Effector memory CD4-positive, alpha-beta T cell (primary cell): ENCODE data around the gene RICTOR.

Source experiments
- DNase-seq, 3 donors: peaks; one replicate each; pipeline ENCODE4 v3.0.0-alpha.2; 2020
- H3K27ac ChIP-seq: 2 replicates; pipeline ENCODE4 v1.7.0; 2013; ENCODE audit warnings: mild to moderate bottlenecking, low read length, moderate library complexity; ENCODE audit not compliant: insufficient read depth, poor library complexity, severe bottlenecking
- H3K27me3 ChIP-seq: replicated peaks from 2 replicates; pipeline ENCODE4 v1.7.0; 2013; ENCODE audit warnings: mild to moderate bottlenecking, low read length; ENCODE audit not compliant: insufficient read depth, control insufficient read depth, poor library complexity, severe bottlenecking
- H3K36me3 ChIP-seq: 2 replicates; pipeline ENCODE4 v1.7.0; 2013; ENCODE audit warnings: mild to moderate bottlenecking, low read length, moderate library complexity; ENCODE audit not compliant: control insufficient read depth, insufficient read depth
- H3K4me1 ChIP-seq: 2 replicates; pipeline ENCODE4 v1.7.0; 2013; ENCODE audit warnings: low read length, mild to moderate bottlenecking; ENCODE audit not compliant: control insufficient read depth, insufficient read depth, poor library complexity, severe bottlenecking
- H3K4me3 ChIP-seq: 2 replicates; pipeline ENCODE4 v1.7.0; 2013; ENCODE audit warnings: low read length, low read depth, mild to moderate bottlenecking; ENCODE audit not compliant: insufficient read depth, poor library complexity, severe bottlenecking
- H3K9me3 ChIP-seq: 2 replicates; pipeline ENCODE4 v1.7.0; 2013; ENCODE audit warnings: mild to moderate bottlenecking, low read length, moderate library complexity; ENCODE audit not compliant: control insufficient read depth

The RICTOR gene

GRCh38 chr5:39099831-39100230 is 25.6 kb upstream of the RICTOR start:
- Histone ChIP-seq H3K9me3 (no peaks in the 10 kb centered on the region), H3K4me1 (peaks cover 12% of the 10 kb centered on the region), H3K36me3 (peaks cover 21% of the 10 kb centered on the region), H3K27me3 (no peaks in the 10 kb centered on the region), H3K4me3 (no peak overlapping the region), H3K27ac (no peak overlapping the region)
- no peak for DNase-seq

GRCh38 chr5:39093352-39093751 is 19.2 kb upstream of the RICTOR start:
- Histone ChIP-seq H3K27ac (no peak overlapping the region), H3K9me3 (no peaks in the 10 kb centered on the region), H3K27me3 (no peaks in the 10 kb centered on the region), H3K36me3 (no peaks in the 10 kb centered on the region), H3K4me1 (no peaks in the 10 kb centered on the region), H3K4me3 (no peak overlapping the region)
- DNase-seq, result no peak

GRCh38 chr5:39092581-39093351 is 18.6 kb upstream of the RICTOR start:
- H3K27ac ChIP-seq, result no peak overlapping the region
- no peaks in the 10 kb centered on the region for H3K4me1 ChIP-seq
- DNase-seq, result no peak
- H3K4me3 ChIP-seq, result no peak overlapping the region
- H3K27me3 ChIP-seq, result no peaks in the 10 kb centered on the region
- no peaks in the 10 kb centered on the region for H3K9me3 ChIP-seq
- no peaks in the 10 kb centered on the region for H3K36me3 ChIP-seq

- Histone ChIP-seq H3K36me3 (no peaks in the 10 kb centered on the region), H3K4me3 (no peak overlapping the region), H3K9me3 (no peaks in the 10 kb centered on the region), H3K27me3 (no peaks in the 10 kb centered on the region), H3K4me1 (no peaks in the 10 kb centered on the region), H3K27ac (no peak overlapping the region)
- no peak for DNase-seq
Observed at GRCh38 chr5:39091940-39092580, 17.9 kb upstream of the RICTOR start.

- Histone ChIP-seq H3K27ac (no peak overlapping the region), H3K36me3 (no peaks in the 10 kb centered on the region), H3K4me3 (no peak overlapping the region), H3K27me3 (no peaks in the 10 kb centered on the region), H3K9me3 (no peaks in the 10 kb centered on the region), H3K4me1 (peaks cover 2% of the 10 kb centered on the region)
- no peak for DNase-seq
Observed at GRCh38 chr5:39083968-39084367, 9.8 kb upstream of the RICTOR start.

GRCh38 chr5:39082995-39083394 is 8.8 kb upstream of the RICTOR start:
- Histone ChIP-seq H3K4me1 (peaks cover 2% of the 10 kb centered on the region), H3K27ac (no peak overlapping the region), H3K9me3 (no peaks in the 10 kb centered on the region), H3K27me3 (peaks cover 7% of the 10 kb centered on the region), H3K4me3 (no peak overlapping the region), H3K36me3 (no peaks in the 10 kb centered on the region)
- no peak for DNase-seq

- H3K27ac ChIP-seq, result no peak overlapping the region
- H3K36me3 ChIP-seq, result no peaks in the 10 kb centered on the region
- H3K4me3 ChIP-seq, result no peak overlapping the region
- no peaks in the 10 kb centered on the region for H3K9me3 ChIP-seq
- peaks cover 2% of the 10 kb centered on the region for H3K4me1 ChIP-seq
- H3K27me3 ChIP-seq, result peaks cover 21% of the 10 kb centered on the region
- DNase-seq, result no peak
Observed at GRCh38 chr5:39080597-39081204, 6.5 kb upstream of the RICTOR start.

GRCh38 chr5:39080168-39080567 is 6.0 kb upstream of the RICTOR start:
- peaks cover 21% of the 10 kb centered on the region for H3K27me3 ChIP-seq
- peaks cover 2% of the 10 kb centered on the region for H3K4me1 ChIP-seq
- H3K9me3 ChIP-seq, result no peaks in the 10 kb centered on the region
- H3K36me3 ChIP-seq, result no peaks in the 10 kb centered on the region
- H3K4me3 ChIP-seq, result no peak overlapping the region
- no peak for DNase-seq
- H3K27ac ChIP-seq, result no peak overlapping the region

- H3K4me3 ChIP-seq, result no peak overlapping the region
- no peak overlapping the region for H3K27ac ChIP-seq
- H3K9me3 ChIP-seq, result no peaks in the 10 kb centered on the region
- no peaks in the 10 kb centered on the region for H3K36me3 ChIP-seq
- H3K4me1 ChIP-seq, result peaks cover 2% of the 10 kb centered on the region
- peaks cover 21% of the 10 kb centered on the region for H3K27me3 ChIP-seq
- DNase-seq, result no peak
Observed at GRCh38 chr5:39079147-39079546, 4.9 kb upstream of the RICTOR start.
